ENCODE data around the gene PARN. TPM values are rescaled to one million over a fixed set of nuclear protein-coding genes. Genes with fewer than 3 reads are reported as not detected.

The PARN gene
- total and polyA plus RNA-seq, 9 of the 15 experiments (the other 6 are each of a cell fraction or from before 2014, with no cell fraction given), result 9.6 to 51.3 (median 40.4) TPM

- H3K9ac ChIP-seq (ENCODE audit: insufficient read depth in 1 of 2, low read depth in 2 of 2, low read length in 2 of 2), result 0 out of 4 replicates have a peak overlapping the region, but pooled peaks of 1 of the 2 experiments have one; percentile 31
- intact Hi-C loops (cut with micrococcal nuclease), result no loop called here
- ATAC-seq (no peak), FAIRE-seq (no peak), DNase-seq (ENCODE audit: extremely low read depth in 1 of 4, low spot score in 3 of 4) (no peak)
- H3K9me1 ChIP-seq (ENCODE audit: control insufficient read depth, insufficient read depth, low read length), result no peaks in the 10 kb centered on the region
- no TSS peak for BruUV-seq (replicated peaks)
- no peaks in the 10 kb centered on the region; a peak in 1 of 5 replicates for H3K4me1 ChIP-seq (replicated peaks in 1 of 2; ENCODE audit: control insufficient read depth in 2 of 2, insufficient read depth in 2 of 2, low read length in 2 of 2)
- H3K36me3 ChIP-seq (ENCODE audit: control insufficient read depth, insufficient read depth, low read length), result no peaks in the 10 kb centered on the region
- H3K27ac ChIP-seq (ENCODE audit: extremely low read depth, low read depth, low read length), result no peak overlapping the region
- H3K9me3 ChIP-seq (replicated peaks; ENCODE audit: control insufficient read depth, insufficient read depth, low read depth, low read length), result no peaks in the 10 kb centered on the region
- ChIA-PET CTCF (ENCODE audit: low intra/inter-chr PET ratio) (no interaction called here), POLR2A (interaction anchor here (0.5 to 1.0 kb wide), 2 partner anchors 14 to 43 kb away, joined by 3 to 4 read pairs; no protein-coding TSS in a partner anchor)
- no peaks in the 10 kb centered on the region for H3K79me2 ChIP-seq (ENCODE audit: control insufficient read depth, insufficient read depth, low read length)
- H2AFZ ChIP-seq (ENCODE audit: low read depth, low read length), result 0 out of 2 replicates have a peak overlapping the region, but pooled peaks have one; percentile 16
- in situ Hi-C loops (cut with MboI), result no loop called here
- TF ChIP-seq ZNF785 (CRISPR knock-in tag; IDR thresholded peaks at IDR 0.05), result no peak
- TF ChIP-seq ZFX (CRISPR knock-in tag; IDR thresholded peaks at IDR 0.05), result no peak
- no peak for TF ChIP-seq E4F1 (CRISPR knock-in tag; IDR thresholded peaks at IDR 0.05; ENCODE audit: borderline replicate concordance)
- TF ChIP-seq ZFP1 (CRISPR knock-in tag; IDR thresholded peaks at IDR 0.05), result no peak
- TF ChIP-seq ZNF695 (CRISPR knock-in tag; IDR thresholded peaks at IDR 0.05), result no peak
- TF ChIP-seq ZBTB1 (CRISPR knock-in tag; IDR thresholded peaks at IDR 0.05; ENCODE audit: borderline replicate concordance, low read depth), result no peak
- no peak for TF ChIP-seq NONO (IDR thresholded peaks at IDR 0.05; ENCODE audit: low read depth in 2 of 2, low read length in 1 of 2)
- TF ChIP-seq RBBP5 (IDR thresholded peaks at IDR 0.05; ENCODE audit: borderline replicate concordance, insufficient read depth, low read length, poor library complexity, severe bottlenecking), result no peak
- no peak for TF ChIP-seq TGIF2 (CRISPR knock-in tag; IDR thresholded peaks at IDR 0.05)
- no peak for TF ChIP-seq MCM5 (IDR thresholded peaks at IDR 0.05; ENCODE audit: low read depth)
- H4K20me1 ChIP-seq (replicated peaks; ENCODE audit: control insufficient read depth, insufficient read depth, low read length), result no peaks in the 10 kb centered on the region; the same call in 1 of the 2 replicates
- no peak overlapping the region for H3K4me2 ChIP-seq (ENCODE audit: insufficient read depth, low read length)
- peaks cover 1 to 16% of the 10 kb centered on the region in 2 experiments; a peak in 4 of 5 replicates for H3K27me3 ChIP-seq (ENCODE audit: control insufficient read depth in 2 of 2, insufficient read depth in 2 of 2, low read length in 2 of 2)
- 18% methylated on average over 6 of the region's 6 CpGs for WGBS (ENCODE audit: insufficient coverage, low coverage, missing lambda C conversion rate)
- H3K4me3 ChIP-seq, result no peak overlapping the region
Measured at GRCh38 chr16:14392960-14393359, 237.1 kb downstream of the PARN start.

Data from K562 (cell line).